Activated T-cell treated with anti-CD3 and anti-CD28 coated beads, Interleukin-2, amount 50 U/mL, for 24 hours (primary cell): ENCODE results near the gene CBLB.

Source experiments
- DNase-seq: peaks from one replicate; pipeline ENCODE4 v3.0.0-alpha.2; 2020
- H3K27ac Mint-ChIP-seq: 2 replicates; pipeline ENCODE4 v1.8.0; 2020; ENCODE audit warnings: mild to moderate bottlenecking, mixed read lengths
- H3K27me3 Mint-ChIP-seq: 2 replicates; pipeline ENCODE4 v1.8.0; 2020; ENCODE audit warnings: mixed read lengths
- H3K36me3 Mint-ChIP-seq: 2 replicates; pipeline ENCODE4 v1.8.0; 2020; ENCODE audit warnings: low read depth, mixed read lengths
- H3K4me1 Mint-ChIP-seq: 2 replicates; pipeline ENCODE4 v1.8.0; 2020; ENCODE audit warnings: low read depth, mixed read lengths
- H3K4me3 Mint-ChIP-seq: 2 replicates; pipeline ENCODE4 v1.8.0; 2020; ENCODE audit warnings: mild to moderate bottlenecking, moderate library complexity, mixed read lengths
- H3K9me3 Mint-ChIP-seq: 2 replicates; pipeline ENCODE4 v1.8.0; 2020; ENCODE audit warnings: mixed read lengths

The CBLB gene

GRCh38 chr3:105809208-105809888 is 59.5 kb downstream of the CBLB start:
- Mint-ChIP-seq H3K4me3 (no peak overlapping the region), H3K27ac (peak overlapping the region; percentile 22), H3K36me3 (peaks cover 67% of the 10 kb centered on the region), H3K4me1 (peaks cover 75% of the 10 kb centered on the region), H3K9me3 (peaks cover 4% of the 10 kb centered on the region), H3K27me3 (no peaks in the 10 kb centered on the region)
- no peak for DNase-seq

GRCh38 chr3:105807701-105808100 is 61.1 kb downstream of the CBLB start:
- Mint-ChIP-seq H3K9me3 (peaks cover 4% of the 10 kb centered on the region), H3K27me3 (no peaks in the 10 kb centered on the region), H3K4me3 (no peak overlapping the region), H3K36me3 (peaks cover 69% of the 10 kb centered on the region), H3K4me1 (peaks cover 77% of the 10 kb centered on the region), H3K27ac (no peak overlapping the region)
- no peak for DNase-seq

DNA sequence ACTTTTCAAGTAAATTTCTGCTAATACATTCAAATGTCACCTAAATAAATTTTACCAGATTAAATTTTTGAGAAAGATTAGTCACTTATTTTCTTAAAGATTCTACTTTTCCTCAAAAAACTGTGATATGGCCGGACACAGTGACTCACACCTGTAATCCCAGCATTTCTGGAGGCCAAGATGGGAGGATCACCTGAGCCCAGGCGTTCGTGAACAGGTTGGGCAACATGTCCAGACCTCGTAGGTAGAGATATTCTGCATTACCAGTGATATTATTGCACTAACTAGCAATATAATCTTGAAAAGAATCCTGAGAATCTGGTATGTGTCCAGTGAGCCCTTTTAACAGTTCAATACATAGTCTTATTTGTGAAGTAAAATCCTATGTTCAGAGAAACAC is 61.7 kb downstream of the CBLB start:
- H3K27ac Mint-ChIP-seq: peak overlapping the region; percentile 76
- DNase-seq: no peak
- no peaks in the 10 kb centered on the region for H3K27me3 Mint-ChIP-seq
- H3K36me3 Mint-ChIP-seq: peaks cover 70% of the 10 kb centered on the region
- H3K4me3 Mint-ChIP-seq: no peak overlapping the region
- H3K4me1 Mint-ChIP-seq: peaks cover 78% of the 10 kb centered on the region
- peaks cover 4% of the 10 kb centered on the region for H3K9me3 Mint-ChIP-seq

DNA sequence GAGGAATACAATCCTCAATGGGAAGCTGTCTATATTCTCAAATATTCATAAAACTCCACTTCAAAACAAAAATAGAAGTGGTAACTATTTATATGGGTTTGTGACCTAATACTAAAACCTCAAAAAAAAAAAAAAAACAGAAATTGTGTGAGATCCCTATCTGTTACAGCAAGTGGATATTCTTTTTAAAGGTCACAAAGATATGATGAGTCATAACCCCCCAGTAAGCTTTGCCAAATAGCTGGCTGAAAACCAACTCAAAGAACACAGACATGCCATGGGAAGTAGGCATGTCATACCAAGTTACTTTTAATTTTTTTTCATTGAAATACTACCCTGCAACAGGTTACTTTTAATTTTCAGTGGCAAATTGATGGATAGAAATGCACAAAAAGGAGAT is 62.5 kb downstream of the CBLB start:
- H3K4me1 Mint-ChIP-seq: peaks cover 80% of the 10 kb centered on the region
- no peak for DNase-seq
- no peak overlapping the region for H3K4me3 Mint-ChIP-seq
- peaks cover 4% of the 10 kb centered on the region for H3K9me3 Mint-ChIP-seq
- H3K27me3 Mint-ChIP-seq: no peaks in the 10 kb centered on the region
- H3K36me3 Mint-ChIP-seq: peaks cover 71% of the 10 kb centered on the region
- peak overlapping the region; percentile 74 for H3K27ac Mint-ChIP-seq

GRCh38 chr3:105805404-105805803 is 63.4 kb downstream of the CBLB start:
- no peaks in the 10 kb centered on the region for H3K27me3 Mint-ChIP-seq
- H3K4me3 Mint-ChIP-seq: no peak overlapping the region
- H3K4me1 Mint-ChIP-seq: peaks cover 82% of the 10 kb centered on the region
- peaks cover 4% of the 10 kb centered on the region for H3K9me3 Mint-ChIP-seq
- DNase-seq: no peak
- H3K36me3 Mint-ChIP-seq: peaks cover 73% of the 10 kb centered on the region
- H3K27ac Mint-ChIP-seq: peak overlapping the region; percentile 74

DNA sequence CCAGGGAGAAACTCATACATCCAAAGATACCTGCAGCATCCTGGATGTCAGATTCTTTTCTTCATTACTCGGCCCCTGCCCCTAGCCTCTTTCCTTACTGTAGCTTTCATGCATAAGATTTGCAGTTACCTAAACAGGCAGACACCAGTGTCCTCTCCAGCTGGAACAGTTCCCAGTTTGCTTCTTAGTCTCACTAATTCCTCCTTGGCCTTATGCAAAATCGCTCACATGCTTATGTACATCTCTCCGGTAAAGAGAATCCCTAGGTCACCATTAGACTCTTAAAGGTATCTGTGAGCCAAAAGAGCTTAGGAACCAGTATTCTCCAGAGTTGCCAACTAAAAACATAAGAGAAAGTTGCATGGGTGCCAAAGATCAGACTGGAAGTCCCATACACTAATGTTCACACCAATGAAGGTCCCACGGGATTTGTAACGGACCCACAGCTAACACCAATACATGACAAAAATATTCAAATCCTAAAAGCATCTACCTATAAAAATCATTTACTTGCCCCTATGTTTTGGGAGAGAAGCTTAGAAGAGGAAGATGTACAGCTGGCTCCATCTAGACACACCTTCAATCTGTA is 66.6 kb downstream of the CBLB start:
- Mint-ChIP-seq H3K9me3 (peaks cover 4% of the 10 kb centered on the region), H3K27me3 (no peaks in the 10 kb centered on the region), H3K4me1 (peaks cover 87% of the 10 kb centered on the region), H3K27ac (peak overlapping the region; percentile 87), H3K36me3 (peaks cover 82% of the 10 kb centered on the region), H3K4me3 (no peak overlapping the region)
- DNase-seq: no peak

GRCh38 chr3:105801397-105801796 is 67.4 kb downstream of the CBLB start:
- H3K27ac Mint-ChIP-seq: peak overlapping the region; percentile 87
- peaks cover 87% of the 10 kb centered on the region for H3K4me1 Mint-ChIP-seq
- DNase-seq: no peak
- peaks cover 4% of the 10 kb centered on the region for H3K9me3 Mint-ChIP-seq
- peak overlapping the region; percentile 7 for H3K4me3 Mint-ChIP-seq
- H3K36me3 Mint-ChIP-seq: peaks cover 82% of the 10 kb centered on the region
- no peaks in the 10 kb centered on the region for H3K27me3 Mint-ChIP-seq

DNA sequence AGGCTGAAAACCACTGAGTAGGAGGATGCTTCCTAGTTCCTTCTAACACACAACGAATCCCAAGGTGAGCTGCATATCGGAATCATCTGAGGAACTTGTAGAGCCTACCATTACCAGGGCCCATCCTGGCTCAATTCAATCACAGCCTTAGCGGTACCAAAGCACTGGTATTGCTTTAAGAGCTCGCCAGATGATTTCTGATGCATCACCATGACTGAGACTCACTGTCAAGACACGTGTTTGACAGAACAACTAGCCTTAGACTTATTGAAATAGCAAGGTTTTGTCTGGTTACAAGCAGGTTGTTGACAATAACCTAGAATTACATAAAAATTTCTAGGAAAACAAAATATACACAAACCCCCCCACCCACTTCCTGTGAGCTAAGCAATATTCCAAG is 68.5 kb downstream of the CBLB start:
- DNase-seq: no peak
- H3K36me3 Mint-ChIP-seq: peaks cover 80% of the 10 kb centered on the region
- peaks cover 4% of the 10 kb centered on the region for H3K9me3 Mint-ChIP-seq
- H3K4me3 Mint-ChIP-seq: no peak overlapping the region
- peak overlapping the region; percentile 71 for H3K27ac Mint-ChIP-seq
- H3K4me1 Mint-ChIP-seq: peaks cover 84% of the 10 kb centered on the region
- H3K27me3 Mint-ChIP-seq: no peaks in the 10 kb centered on the region

- H3K4me3 Mint-ChIP-seq: no peak overlapping the region
- H3K36me3 Mint-ChIP-seq: peaks cover 78% of the 10 kb centered on the region
- no peaks in the 10 kb centered on the region for H3K27me3 Mint-ChIP-seq
- H3K4me1 Mint-ChIP-seq: peaks cover 82% of the 10 kb centered on the region
- H3K9me3 Mint-ChIP-seq: no peaks in the 10 kb centered on the region
- peak overlapping the region; percentile 80 for H3K27ac Mint-ChIP-seq
- DNase-seq: no peak
These were observed 69.5 kb downstream of the CBLB start for GRCh38 chr3:105799286-105799685.

DNA sequence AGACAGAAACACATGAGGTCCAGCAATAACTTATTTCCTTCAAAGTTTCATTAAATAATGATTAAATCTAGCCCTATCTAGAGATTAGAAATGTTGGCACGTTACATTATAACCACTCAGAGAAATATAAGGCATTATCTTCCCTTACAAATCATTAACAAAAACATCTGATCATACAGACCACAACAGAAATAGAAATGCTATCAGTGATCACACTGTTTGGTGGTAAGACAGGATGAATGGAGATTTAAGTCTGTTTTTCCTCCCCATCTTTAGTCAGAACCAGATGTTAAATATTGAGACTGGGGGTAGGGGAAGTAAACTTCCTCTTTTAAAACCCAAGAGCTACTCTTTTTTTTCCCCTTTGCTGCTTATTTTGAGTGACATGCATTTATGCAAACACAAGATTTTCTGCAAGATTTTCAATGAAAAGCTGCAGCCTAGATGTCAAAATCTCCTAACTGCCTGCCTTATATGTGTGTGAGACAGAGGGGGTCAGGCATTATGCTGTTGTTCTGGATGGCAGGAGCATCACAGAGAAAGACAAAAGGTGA is 70.4 kb downstream of the CBLB start:
- Mint-ChIP-seq H3K27ac (peak overlapping the region; percentile 80), H3K4me1 (peaks cover 85% of the 10 kb centered on the region), H3K4me3 (no peak overlapping the region), H3K36me3 (peaks cover 80% of the 10 kb centered on the region), H3K9me3 (no peaks in the 10 kb centered on the region), H3K27me3 (no peaks in the 10 kb centered on the region)
- no peak for DNase-seq

GRCh38 chr3:105793040-105793439 is 75.8 kb downstream of the CBLB start:
- Mint-ChIP-seq H3K36me3 (peaks cover 75% of the 10 kb centered on the region), H3K9me3 (no peaks in the 10 kb centered on the region), H3K27ac (peak overlapping the region; percentile 51)

GRCh38 chr3:105791919-105792786 is 76.7 kb downstream of the CBLB start:
- no peak for DNase-seq
- no peaks in the 10 kb centered on the region for H3K9me3 Mint-ChIP-seq

More at GRCh38 chr3:105793040-105793439, 75.8 kb downstream of the CBLB start:
- no peak for DNase-seq
- Mint-ChIP-seq H3K4me1 (peaks cover 76% of the 10 kb centered on the region), H3K27me3 (no peaks in the 10 kb centered on the region), H3K4me3 (no peak overlapping the region)

DNA sequence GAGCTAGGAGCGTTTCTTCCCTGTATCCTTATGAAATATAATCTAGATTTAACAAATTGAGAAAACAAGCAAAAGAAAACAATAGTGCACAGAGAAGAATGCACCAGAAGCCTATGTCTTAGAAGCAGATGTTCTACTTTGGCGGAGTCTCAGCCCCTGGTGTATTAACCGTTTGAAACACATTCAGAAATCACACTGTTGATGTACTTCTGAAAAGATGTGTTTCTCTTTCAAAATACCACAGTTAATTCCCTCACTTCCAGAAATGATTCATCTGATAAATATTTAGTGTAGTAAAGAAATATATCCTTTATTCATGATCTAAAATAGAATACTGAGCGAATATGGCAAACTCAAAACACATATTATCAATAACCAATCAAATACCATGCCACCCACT is 77.7 kb downstream of the CBLB start:
- H3K4me1 Mint-ChIP-seq: peaks cover 76% of the 10 kb centered on the region
- peaks cover 72% of the 10 kb centered on the region for H3K36me3 Mint-ChIP-seq
- no peak for DNase-seq
- H3K27ac Mint-ChIP-seq: no peak overlapping the region
- H3K4me3 Mint-ChIP-seq: no peak overlapping the region
- H3K27me3 Mint-ChIP-seq: no peaks in the 10 kb centered on the region
- no peaks in the 10 kb centered on the region for H3K9me3 Mint-ChIP-seq

More at GRCh38 chr3:105791919-105792786, 76.7 kb downstream of the CBLB start:
- H3K27me3 Mint-ChIP-seq: no peaks in the 10 kb centered on the region
- no peak overlapping the region for H3K4me3 Mint-ChIP-seq
- peak overlapping the region; percentile 51 for H3K27ac Mint-ChIP-seq
- peaks cover 76% of the 10 kb centered on the region for H3K4me1 Mint-ChIP-seq
- peaks cover 73% of the 10 kb centered on the region for H3K36me3 Mint-ChIP-seq

DNA sequence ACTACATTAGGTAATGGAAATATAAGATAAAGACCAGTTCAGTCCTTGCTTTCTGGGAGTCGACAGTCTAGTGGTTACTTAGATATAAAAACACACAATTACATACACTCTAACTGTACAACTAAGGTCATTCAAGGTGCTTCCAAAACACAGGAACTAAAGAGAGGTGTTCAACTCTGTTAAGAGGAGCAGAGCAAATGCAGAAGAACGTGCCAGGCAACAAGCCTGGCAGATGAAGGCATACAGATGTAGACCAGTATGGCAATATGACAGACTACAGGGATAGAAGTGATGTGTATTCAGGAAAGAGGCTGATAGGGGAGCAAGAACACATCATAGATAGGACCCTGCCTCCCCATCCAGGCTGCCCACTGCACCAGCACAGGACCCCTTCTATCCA is 78.3 kb downstream of the CBLB start:
- Mint-ChIP-seq H3K9me3 (no peaks in the 10 kb centered on the region), H3K36me3 (peaks cover 71% of the 10 kb centered on the region), H3K27me3 (no peaks in the 10 kb centered on the region), H3K4me3 (no peak overlapping the region), H3K4me1 (peaks cover 79% of the 10 kb centered on the region), H3K27ac (peak overlapping the region; percentile 20)
- DNase-seq: no peak
